Measurements from ENCODE around the gene PERP. TPM values are rescaled to one million over a fixed set of nuclear protein-coding genes. Genes with fewer than 3 reads are reported as not detected.
A peak's percentile ranks its signal among the peaks of the same experiment; 100 is the strongest.
"Not testable (repeated sequence)": the region's sequence is repeated elsewhere in the genome, so short reads cannot be mapped to it uniquely, and the experiment has no call there.

The PERP gene
- total RNA-seq (2014; rRNA removed; shearing (Covaris generic)) = 40.0 and 47.8 TPM in 2 replicates

DNA sequence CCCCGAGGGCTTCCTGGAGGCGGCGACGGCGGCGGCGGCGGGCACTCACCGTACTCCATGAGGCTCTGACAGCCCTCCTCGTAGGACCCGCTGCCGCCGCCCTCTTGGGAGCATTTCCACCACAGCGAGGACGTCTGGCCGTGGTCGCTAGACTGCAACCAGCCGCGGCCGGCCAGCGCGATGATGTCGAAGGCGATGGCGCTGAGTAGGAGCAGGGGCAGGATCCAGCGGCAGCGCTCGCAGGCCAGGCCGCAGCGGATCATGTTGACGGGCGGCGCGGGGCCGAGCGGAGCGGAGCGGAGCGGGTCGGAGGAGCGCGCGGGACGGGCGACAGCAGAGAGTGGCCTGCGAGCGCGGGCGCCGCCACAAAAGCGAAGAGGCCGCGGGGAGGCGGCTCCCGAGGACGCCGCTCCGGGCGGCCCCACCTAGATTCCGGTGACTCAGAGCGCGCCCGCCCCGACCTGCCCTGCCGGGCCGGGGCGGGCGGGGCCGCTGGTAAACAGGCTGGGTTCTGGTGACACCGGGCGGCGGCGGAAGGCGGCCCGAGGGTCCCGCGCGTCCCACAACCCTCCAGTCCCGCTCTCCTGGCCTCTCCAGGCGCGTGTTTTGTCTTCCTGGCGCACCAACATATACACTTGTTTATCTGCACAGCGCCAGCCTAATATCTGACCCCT lies at the start of gene PERP:
Gene PERP, minus strand, starts transcription at position 342 of the 674 bp plus-strand sequence. Its CDS starts 79 bp downstream, at position 263.
- peak; percentile 12 for DNase-seq (ENCODE audit: low spot score)

DNA sequence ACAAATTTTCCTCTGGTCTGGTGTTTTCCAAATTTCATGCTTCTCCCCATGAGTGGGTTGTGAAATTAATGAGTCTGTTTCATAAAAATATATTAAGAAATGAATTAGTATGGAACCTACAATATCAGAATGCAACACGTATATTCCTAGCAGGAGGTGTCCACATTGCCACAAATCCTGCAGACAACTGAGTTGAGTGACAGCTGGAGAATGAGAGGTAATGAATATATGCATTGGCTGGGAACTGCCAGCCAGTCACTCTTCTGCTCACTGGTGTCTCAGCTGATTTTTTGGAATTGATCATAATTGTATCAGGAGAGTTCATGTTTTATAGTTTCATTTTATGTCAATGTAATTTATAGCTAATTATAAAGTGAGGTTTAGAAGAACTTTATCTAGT lies 48.2 kb upstream of the PERP start:
- DNase-seq (ENCODE audit: low spot score) = no peak

DNA sequence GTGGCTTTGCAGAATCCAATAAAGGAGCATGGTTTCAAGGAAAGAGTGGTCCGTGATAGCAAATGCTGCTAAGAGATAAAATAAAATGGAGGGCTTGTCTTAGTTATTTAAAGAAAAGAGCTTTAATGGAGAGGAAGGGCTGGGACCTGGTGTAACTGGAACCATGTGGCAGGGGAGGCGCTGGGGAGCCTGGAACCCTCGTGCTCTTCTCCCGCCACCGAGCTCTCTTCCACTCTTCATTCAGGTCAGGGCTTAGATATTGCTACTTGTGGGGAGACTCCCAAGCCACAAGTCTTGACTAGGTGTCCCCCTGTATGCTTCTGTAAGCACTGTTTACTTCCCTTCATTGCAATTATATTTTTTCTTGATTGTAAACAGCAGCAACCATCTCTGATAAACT lies 39.3 kb upstream of the PERP start:
- no peak for DNase-seq (ENCODE audit: low spot score)

DNA sequence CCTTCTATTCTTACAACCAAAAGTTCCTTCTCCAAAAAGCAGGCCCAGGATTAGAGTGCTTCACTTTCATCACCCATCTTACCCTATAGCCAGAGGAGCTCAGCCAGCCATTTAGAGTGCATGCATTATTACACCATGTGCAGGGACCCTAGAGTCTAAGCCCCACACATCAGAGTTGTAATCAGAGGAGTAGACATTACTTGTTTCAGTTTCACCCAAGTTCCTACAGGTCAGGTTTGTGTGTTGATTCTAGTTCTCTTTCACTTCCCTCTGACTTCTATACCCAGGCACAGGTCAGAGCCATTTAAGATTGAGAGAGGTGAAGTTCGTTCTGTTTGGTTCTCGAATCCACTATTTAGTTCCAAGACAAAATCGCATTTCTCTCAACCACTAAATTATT lies 38.2 kb upstream of the PERP start:
- no peak for DNase-seq (ENCODE audit: low spot score)

DNA sequence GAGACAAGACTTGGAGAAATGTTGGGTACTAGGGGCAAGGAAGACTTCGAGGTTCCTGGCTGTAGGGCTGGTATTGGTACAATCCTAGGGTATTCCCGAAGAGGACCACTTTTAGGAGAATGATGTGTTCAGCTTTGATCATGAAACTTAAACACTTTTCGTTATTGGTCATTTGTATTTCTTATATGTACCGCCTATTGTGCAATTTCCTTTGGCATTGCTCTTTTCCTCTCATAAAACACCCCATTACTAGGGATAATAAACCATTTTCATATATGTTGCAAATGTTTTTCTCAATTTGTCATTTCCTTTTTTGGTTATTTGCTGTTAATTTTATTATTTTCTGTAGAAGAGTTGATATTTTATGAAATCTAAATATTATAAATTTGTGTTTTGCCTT lies 35.6 kb upstream of the PERP start:
- DNase-seq (ENCODE audit: low spot score) = no peak

DNA sequence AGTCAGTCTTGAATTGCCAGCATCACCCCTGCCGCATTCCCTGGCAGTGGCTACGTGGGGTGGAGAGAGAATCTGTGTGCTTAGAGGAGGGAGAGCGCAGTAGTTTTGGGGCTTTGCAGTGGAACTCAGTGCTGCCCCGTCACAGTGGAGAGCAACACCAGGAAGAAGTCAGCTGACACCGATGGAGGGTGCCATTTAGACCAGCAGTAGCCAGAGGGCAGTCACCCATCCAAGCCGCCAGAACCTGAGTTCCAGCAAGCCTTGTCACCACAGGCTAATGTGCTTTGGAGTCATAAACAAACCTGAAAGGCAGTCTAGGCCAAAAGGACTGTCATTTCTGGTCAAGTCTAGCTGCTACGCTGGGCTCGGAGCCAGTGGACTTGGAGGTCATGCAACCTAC lies 22.0 kb upstream of the PERP start:
- peak; percentile 21 for DNase-seq (ENCODE audit: low spot score)

DNA sequence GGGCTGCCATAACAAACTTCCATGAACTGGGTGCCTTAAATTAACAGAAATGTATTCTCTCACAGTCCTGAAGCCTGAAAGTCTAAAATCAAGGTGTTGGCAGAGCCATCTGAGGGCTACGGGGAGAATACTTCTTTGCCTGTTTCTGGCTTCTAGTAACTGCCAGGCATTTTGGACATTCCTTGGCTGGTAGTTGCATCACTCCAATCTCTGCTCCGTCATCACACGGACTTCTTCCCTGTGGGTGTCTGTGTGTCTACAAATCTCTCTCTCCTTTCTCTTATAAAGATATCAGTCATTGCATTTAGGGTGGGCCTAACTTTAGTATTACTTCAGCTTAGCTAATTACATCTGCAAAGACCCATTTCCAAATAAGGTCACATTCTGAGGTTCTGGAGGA lies 20.9 kb upstream of the PERP start:
- DNase-seq (ENCODE audit: low spot score) = no peak

DNA sequence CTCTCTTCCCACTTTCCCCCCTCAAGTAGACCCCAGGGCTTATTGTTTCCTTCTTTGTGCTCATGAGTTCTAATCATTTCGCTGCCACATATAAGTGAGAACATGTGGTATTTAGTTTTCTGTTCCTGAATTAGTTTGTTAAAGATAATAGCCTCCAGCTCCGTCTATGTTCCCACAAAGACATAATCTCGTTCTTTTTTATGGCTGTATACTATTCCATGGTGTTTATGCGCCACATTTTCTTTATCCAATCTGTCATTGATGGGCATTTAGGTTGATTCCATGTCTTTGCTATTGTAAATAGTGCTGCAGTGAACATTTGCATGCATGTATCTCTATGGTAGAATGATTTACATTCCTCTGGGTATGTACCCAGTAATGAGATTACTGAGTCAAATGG lies 16.9 kb upstream of the PERP start:
- DNase-seq (ENCODE audit: low spot score) = no peak

DNA sequence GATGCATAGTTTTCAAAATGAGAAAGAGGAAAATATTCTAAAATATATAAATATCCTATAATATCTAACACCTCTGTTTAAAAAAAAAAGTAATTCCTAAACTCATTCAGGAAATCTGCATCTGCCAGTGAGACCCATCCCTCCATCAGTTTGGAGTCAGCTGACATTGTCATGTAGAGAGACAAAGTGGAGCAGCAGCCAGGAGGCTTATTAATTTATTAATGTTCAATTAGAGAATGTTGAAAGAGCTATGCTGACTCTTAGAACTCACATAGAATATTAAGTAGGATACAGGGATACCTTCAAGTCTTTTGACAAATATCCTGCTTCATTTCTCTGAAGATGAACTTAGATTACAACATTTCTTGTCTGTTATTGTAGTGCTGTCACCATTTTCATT lies 12.8 kb upstream of the PERP start:
- DNase-seq (ENCODE audit: low spot score) = no peak

DNA sequence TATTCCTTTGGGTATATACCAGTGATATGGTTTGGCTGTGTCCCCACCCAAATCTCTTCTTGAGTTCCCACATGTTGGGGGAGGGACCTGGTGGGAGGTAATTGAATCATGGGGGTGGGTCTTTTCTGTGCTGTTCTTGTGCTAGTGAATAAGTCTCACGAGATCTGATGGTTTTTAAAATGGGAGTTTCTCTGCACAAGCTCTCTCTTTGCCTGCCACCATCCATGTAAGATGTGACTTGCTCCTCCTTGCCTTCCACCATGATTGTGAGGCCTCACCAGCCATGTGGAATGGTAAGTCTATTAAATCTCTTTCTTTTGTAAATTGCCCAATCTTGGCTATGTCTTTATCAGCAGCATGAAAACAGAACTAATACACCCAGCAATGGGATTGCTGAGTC lies 12.0 kb upstream of the PERP start:
- DNase-seq (ENCODE audit: low spot score) = not testable (repeated sequence)

DNA sequence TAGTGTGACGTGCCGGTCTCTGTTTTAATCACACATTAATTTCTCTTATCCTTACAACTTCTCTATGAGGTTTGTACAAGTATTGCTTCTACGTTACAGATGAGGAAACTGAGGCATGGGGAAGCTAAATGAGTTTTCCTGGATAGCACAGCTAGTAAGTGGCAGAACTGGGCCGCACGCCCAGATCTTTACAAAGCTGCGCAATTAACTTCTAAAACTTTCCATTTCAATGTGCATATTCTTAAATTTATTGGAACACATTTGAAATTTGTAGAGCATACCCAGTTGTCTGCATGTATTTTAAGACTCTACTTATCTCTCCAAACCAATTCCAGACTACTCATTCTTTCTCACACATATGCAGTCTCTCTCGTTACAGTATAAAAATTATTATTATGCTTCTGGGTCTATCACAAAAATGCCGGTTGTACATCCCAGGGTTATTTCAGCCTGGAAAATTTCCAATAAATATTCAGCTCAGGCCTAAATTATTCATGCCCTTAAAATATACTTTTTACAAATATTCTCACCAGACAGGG lies 10.2 kb upstream of the PERP start:
- DNase-seq (ENCODE audit: low spot score) = no peak

DNA sequence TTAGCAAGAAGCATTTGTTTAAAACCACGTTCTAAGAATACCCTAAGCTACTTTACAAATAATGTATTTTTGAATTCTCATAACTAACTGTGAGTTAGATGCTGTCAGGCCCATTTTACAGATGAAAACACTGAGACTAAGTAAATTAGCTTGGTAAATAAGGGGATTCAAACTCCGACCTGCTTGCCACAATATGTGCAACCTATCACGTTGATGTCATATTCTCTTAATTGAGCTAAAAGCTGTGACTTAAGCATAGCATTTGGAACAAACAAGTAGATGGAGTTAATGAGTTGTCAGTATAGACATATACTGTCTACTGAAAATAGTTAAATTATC lies 9.4 kb upstream of the PERP start:
- no peak for DNase-seq (ENCODE audit: low spot score)

DNA sequence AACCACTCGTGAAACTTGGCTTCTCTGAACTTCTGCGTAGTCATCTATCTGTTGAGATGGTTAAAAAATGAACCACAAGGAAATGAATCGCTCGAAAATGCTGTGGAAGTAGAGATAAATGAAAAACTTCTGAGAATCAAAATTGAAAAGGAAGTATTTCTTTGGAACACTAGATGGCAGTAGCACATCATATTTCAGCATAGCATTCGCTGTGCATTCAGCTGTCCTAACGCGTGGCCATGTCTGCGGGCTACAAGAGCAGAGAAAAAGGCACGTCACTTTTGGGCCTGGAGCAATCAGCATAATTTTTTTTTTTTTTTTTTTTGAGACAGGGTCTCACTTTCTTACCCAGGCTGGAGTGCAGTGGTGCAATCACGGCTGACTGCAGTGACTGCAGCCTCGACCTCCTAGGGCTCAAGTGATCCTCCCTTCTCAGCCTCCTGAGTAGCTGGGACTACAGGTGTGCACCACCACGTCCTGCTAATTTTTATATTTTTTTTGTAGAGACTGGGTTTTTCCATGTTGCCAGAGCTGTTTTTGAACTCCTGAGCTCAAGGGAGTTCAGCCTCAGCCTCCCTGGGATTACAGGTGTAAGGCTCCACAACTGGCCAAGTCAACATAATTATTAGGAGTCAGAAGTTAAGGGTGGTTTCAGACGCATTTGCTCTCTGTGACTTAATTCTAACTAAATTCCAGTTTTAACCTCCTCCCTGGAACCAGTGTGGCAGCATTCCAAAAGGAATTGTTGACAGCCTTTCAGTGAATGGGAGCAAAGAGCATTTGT lies 8.8 kb upstream of the PERP start:
- peak; percentile 55 for DNase-seq (ENCODE audit: low spot score)

DNA sequence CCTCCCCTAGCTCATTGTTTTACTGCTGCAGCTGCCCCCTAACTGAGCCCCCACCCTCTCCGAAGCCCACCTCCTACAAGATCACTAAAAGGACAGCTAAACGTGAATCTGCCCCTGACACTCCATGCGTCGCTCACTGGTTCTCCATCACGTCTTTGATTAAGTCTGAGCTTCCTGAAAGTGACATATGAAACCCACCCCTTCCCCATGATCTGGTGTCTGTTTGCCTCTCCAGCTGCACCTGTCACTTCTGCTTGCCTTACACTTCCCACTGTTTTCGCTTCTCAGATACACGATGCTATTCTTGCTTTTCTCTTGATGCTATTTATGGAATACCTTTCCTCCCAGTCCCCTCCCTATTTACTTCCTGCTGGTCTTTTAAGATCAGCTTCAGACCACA lies 8.0 kb upstream of the PERP start:
- DNase-seq (ENCODE audit: low spot score) = no peak

DNA sequence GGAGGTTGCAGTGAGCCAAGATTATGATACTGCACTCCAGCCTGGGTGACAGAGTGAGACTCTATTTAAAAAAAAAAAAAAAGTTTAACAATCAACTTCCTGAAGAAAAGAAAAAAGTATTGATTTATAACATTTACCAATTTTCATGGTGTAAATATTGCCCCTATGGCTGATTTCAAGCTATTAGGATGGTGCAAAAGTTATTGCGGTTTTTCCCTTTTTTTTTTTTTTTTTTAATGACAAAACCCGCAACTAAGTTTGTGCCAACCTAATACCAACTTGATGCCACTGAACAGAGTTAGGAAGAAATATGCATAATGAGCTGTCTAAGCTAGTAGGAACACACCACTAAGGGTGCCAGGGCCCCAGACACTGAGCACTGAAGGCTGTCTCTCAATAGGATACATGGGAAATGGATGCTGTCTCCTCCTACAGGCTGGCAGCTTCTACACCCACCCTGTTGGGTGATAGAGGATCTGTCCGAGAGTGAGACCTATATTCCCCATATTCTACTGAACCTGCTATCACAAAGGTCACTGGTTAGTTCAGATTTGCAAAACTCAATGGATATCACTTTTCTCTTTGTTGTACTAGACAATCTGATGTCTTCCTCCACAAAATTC lies 6.5 kb upstream of the PERP start:
- DNase-seq (ENCODE audit: low spot score) = no peak

DNA sequence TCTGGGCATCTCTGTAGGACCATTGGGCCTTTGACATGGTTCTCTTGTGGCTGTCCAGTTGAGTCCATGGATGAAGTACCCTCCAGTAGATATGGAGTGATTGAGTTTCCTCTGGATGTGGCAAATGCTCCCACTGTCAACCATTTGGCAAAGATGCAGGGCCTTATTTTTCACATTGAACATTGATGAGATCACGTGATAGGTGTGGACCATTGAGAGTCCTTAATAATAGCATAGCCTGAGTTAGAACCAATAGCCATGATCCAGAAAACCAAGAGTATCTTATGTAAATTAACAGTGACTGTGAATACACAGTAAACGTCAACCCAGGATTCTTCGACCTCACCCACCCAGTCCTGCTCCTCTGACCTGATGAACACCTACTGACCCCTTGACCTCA lies 3.0 kb upstream of the PERP start:
- no peak for DNase-seq (ENCODE audit: low spot score)

DNA sequence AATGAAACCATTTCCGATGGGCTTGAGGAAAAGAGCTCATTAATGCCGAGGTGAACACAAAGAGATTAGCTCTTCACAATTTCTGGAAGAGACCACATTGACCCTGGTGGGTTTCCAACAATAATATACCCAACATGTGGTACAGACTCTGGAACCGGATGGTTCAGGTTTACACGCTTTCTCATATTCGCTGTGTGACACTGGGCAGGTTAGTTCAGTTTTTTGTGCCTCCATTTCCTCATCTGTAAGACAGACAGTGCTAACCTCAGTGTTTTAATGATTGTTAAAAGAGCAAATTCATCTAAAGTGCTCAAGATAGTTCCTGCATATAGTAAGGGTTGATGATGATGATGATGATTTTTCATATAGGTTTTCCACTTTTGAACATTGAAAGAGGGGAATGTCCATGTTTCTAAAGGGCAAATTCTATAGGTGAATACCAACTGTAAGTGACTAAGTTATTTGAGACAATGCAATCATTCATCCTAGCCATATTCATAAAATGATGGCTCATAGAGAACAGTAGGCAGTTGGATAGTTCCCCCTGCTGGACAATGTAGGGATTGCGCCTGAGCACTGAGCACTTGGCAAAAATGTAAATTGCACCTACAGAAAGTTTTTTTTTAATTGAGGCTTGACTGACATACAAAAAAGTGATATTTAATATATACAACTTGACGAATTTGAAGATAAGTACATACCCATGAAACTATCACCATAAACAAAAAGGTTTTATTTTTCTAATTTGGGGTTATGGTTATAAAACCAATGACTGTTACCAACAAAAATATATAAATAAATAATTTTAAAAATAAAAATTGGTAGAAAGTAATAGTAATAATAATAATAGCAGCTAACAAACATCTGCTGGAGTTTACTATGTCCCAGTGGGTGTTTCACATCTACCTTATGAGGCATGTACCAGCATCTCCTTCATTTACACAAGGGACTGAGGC lies 2.1 kb upstream of the PERP start:
- DNase-seq (ENCODE audit: low spot score) = peak; percentile 7

DNA sequence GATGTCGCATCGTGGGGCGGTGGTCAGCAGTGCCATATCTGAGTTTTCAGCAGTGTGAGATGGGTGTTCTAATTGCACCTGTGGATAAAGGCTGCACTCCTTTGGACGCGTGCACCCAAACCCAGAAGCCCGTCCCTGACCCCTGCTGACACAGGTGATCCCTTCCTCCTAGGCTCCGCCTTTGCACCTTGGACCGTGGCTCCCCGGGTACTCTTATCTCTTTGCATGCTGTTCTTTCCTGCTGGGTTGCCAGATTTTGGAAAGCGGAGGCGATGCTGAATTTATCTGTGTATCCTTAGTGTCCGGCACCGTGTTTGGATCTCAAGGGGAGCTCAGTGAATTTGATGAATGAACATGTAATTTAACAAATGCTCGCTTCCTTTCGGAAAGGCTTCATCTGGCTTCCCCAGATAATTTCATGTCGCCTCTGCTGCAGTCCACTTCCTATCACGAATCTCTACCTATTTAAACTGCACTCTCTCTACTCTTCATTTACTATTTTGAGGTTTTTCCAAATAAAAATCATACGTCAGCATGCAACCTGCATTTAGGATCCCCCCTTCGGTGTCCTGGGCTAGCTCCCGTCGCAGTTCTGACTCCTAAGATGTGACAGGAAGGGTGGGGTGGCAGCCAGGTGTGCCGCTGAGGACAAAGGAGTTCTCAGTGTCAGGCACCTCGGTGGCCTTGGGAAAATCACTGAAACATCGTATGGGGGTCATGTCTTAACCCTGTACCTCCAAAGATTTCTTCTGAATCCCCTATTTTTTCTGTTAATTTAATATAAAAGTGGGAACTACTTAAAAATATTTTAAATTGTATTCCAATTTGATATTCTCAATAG lies 753 bp upstream of the PERP start:
- no peak for DNase-seq (ENCODE audit: low spot score)

DNA sequence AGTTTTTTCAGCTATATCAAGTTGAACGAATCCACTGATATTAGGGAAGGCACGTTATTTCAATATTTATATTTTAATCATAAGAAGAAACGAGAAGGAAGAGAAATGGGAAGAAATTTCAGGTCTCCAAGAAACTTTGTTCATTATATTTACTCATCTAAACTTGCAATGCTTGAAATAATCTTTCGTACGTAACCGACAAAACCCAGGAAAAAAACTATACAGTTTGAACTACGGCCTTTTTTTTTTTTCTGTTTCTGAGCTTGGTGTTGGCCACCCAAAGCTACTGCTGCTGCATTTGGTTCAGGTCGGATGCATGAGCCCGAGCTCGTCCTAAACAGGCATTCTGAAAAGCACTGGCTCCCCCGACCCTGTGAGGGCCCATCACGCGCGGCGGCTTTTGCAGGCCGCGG lies 548 bp downstream of the PERP start:
- DNase-seq (ENCODE audit: low spot score) = no peak

DNA sequence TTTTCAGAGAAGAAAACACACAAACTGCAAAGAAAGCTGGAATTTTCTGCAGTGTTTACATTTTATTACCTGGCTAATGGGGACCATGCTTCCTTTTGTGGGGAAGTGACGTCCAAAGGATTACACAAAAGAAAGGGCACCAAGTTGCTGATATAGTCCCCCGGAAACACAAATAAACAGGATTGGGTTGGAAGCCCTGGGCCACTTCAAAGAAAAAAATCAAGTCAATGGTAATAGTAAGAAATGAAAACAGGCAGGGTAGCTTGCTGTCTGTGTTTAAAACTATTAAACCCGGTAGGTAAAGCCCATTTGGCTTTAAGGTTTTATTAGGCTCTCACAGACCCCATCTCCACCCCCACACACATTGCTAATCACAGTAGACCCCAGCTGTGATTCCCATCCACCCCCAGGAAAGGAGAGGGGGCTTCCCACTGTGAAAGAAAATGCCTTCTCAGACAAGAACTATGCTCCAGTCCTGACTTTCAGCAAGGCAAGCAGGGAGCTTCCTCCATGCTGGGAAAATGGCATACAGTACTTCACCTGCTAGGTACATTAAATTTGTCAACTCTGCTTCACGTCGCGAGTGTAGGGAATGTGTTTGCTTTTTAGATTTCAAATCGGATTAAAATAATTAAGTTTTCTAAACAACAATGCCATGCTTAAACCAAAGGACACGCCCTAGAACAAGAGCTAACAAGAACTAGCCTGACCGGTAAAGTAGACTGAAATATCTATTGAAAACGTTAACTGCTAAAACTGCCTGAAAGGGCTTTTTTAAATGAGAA lies 1.1 kb downstream of the PERP start:
- DNase-seq (ENCODE audit: low spot score) = no peak

Data from H4 (cell line).